ENCODE data around the gene NR5A1. TPM values are rescaled to one million over a fixed set of nuclear protein-coding genes. Genes with fewer than 3 reads are reported as not detected.

Gene NR5A1
- total and polyA plus RNA-seq, 2 experiments from 2014 or later, result 0.21 TPM; not detected in 1

DNA sequence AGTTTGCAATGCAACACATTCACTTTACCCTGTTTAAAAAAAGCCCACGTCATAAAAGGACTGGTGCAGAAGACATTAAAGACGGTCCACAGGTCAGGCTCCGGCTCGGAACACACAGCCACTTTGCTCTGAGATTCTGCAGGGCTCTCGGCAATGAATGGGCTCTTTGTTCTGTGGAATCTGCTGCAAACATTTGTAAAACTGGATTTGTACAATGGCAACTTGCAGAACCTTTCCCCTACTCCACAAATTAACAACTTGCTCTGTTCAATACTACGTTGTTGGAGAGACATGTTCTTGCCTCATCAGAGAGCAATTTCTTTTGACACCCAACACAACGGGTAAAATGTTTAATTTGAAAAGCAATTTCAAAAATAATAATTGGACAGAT, 13.0 kb upstream of the NR5A1 start (continued):
- TF ChIP-seq, protein P1, sequence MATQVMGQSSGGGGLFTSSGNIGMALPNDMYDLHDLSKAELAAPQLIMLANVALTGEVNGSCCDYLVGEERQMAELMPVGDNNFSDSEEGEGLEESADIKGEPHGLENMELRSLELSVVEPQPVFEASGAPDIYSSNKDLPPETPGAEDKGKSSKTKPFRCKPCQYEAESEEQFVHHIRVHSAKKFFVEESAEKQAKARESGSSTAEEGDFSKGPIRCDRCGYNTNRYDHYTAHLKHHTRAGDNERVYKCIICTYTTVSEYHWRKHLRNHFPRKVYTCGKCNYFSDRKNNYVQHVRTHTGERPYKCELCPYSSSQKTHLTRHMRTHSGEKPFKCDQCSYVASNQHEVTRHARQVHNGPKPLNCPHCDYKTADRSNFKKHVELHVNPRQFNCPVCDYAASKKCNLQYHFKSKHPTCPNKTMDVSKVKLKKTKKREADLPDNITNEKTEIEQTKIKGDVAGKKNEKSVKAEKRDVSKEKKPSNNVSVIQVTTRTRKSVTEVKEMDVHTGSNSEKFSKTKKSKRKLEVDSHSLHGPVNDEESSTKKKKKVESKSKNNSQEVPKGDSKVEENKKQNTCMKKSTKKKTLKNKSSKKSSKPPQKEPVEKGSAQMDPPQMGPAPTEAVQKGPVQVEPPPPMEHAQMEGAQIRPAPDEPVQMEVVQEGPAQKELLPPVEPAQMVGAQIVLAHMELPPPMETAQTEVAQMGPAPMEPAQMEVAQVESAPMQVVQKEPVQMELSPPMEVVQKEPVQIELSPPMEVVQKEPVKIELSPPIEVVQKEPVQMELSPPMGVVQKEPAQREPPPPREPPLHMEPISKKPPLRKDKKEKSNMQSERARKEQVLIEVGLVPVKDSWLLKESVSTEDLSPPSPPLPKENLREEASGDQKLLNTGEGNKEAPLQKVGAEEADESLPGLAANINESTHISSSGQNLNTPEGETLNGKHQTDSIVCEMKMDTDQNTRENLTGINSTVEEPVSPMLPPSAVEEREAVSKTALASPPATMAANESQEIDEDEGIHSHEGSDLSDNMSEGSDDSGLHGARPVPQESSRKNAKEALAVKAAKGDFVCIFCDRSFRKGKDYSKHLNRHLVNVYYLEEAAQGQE (IDR thresholded peaks at IDR 0.05; ENCODE audit: unreplicated experiment), result no peak
- no peak for TF ChIP-seq ZNF331 (CRISPR knock-in tag; IDR thresholded peaks at IDR 0.05; ENCODE audit: low read depth)
- TF ChIP-seq CREB1 (CRISPR knock-in tag; IDR thresholded peaks at IDR 0.05; ENCODE audit: low read depth), result no peak
- TF ChIP-seq POLR2AphosphoS5 (IDR thresholded peaks at IDR 0.05; ENCODE audit: low read depth), result no peak

DNA sequence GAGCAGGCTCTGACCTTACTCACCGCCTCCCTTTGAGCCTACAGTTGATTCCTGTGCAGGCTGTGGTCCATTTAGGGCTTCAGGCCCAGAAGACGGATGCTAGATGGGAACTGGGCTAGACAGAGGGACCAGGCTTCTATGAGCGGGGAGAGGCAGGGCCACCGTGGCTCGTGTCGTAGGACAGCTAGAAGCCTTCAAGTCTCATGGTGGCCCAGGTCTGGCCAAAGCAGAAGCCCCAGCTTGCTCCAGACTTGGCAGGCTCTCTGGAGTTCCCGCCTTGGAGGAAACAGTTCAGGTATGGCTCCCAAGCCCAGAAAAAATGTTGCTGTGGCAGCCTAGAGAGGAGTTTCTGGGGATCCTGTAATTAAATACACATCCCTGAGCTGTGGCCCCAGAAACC, 10.9 kb upstream of the NR5A1 start:
- peaks cover 32% of the 10 kb centered on the region for H3K27me3 Mint-ChIP-seq (ENCODE audit: insufficient read depth, low read depth, poor library complexity)
- ATAC-seq, result no peak

More for the DNA sequence above, 10.9 kb upstream of the NR5A1 start:
- H3K36me3 Mint-ChIP-seq (ENCODE audit: low read depth), result peaks cover 46% of the 10 kb centered on the region
- H3F3A ChIP-seq (replicated peaks; ENCODE audit: low read depth), result no peaks in the 10 kb centered on the region; the same call in 1 of the 2 replicates
- H3K4me3 Mint-ChIP-seq, result no peak overlapping the region
- no peak overlapping the region for H3K4me3 ChIP-seq
- H3K79me2 ChIP-seq (replicated peaks; ENCODE audit: insufficient read depth), result no peaks in the 10 kb centered on the region
- H3K9me3 Mint-ChIP-seq, result no peaks in the 10 kb centered on the region; the same call in 1 of the 3 replicates
- no peak overlapping the region for H3K27ac ChIP-seq (ENCODE audit: low read depth)
- peaks cover 17% of the 10 kb centered on the region for H3K4me1 Mint-ChIP-seq
- H3K36me3 ChIP-seq (ENCODE audit: insufficient read depth), result 0 out of 2 replicates have a peak, but pooled peaks cover 7% of the 10 kb centered on the region
- no peaks in the 10 kb centered on the region; the same call in 1 of the 2 replicates for H4K20me1 ChIP-seq (replicated peaks; ENCODE audit: insufficient read depth)
- H3K4me2 ChIP-seq, result no peak overlapping the region
- H3K4me1 ChIP-seq (ENCODE audit: insufficient read depth), result no peaks in the 10 kb centered on the region
- TF ChIP-seq JUNB (IDR thresholded peaks at IDR 0.05; ENCODE audit: unreplicated experiment) (no peak), NANOG (IDR thresholded peaks at IDR 0.05; ENCODE audit: borderline replicate concordance) (no peak), STAT1 (IDR thresholded peaks at IDR 0.05; ENCODE audit: unreplicated experiment) (no peak)
- TF ChIP-seq, protein P1 (IDR thresholded peaks at IDR 0.05; ENCODE audit: unreplicated experiment), result no peak
- TF ChIP-seq, protein P2, sequence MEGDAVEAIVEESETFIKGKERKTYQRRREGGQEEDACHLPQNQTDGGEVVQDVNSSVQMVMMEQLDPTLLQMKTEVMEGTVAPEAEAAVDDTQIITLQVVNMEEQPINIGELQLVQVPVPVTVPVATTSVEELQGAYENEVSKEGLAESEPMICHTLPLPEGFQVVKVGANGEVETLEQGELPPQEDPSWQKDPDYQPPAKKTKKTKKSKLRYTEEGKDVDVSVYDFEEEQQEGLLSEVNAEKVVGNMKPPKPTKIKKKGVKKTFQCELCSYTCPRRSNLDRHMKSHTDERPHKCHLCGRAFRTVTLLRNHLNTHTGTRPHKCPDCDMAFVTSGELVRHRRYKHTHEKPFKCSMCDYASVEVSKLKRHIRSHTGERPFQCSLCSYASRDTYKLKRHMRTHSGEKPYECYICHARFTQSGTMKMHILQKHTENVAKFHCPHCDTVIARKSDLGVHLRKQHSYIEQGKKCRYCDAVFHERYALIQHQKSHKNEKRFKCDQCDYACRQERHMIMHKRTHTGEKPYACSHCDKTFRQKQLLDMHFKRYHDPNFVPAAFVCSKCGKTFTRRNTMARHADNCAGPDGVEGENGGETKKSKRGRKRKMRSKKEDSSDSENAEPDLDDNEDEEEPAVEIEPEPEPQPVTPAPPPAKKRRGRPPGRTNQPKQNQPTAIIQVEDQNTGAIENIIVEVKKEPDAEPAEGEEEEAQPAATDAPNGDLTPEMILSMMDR (conservative IDR thresholded peaks at IDR 0.05; ENCODE audit: low read depth in 2 of 2), result no peak
- H3K9me2 ChIP-seq (ENCODE audit: insufficient read depth), result no peaks in the 10 kb centered on the region; the same call in 1 of the 2 replicates
- H2AFZ ChIP-seq, result no peak overlapping the region
- H3K27ac Mint-ChIP-seq, result no peak overlapping the region
- H3K27me3 ChIP-seq (ENCODE audit: insufficient read depth), result no peaks in the 10 kb centered on the region
- no peak for DNase-seq (ENCODE audit: low spot score)

All from GM23338 (cell line).